Activated CD8-positive, alpha-beta memory T cell treated with anti-CD3 and anti-CD28 coated beads, Interleukin-2, amount 50 U/mL, for 48 hours (primary cell): ENCODE results near the gene PSMB9.

Source experiments
- DNase-seq: peaks from one replicate; pipeline ENCODE4 v3.0.0-alpha.2; 2020

The PSMB9 gene

DNA sequence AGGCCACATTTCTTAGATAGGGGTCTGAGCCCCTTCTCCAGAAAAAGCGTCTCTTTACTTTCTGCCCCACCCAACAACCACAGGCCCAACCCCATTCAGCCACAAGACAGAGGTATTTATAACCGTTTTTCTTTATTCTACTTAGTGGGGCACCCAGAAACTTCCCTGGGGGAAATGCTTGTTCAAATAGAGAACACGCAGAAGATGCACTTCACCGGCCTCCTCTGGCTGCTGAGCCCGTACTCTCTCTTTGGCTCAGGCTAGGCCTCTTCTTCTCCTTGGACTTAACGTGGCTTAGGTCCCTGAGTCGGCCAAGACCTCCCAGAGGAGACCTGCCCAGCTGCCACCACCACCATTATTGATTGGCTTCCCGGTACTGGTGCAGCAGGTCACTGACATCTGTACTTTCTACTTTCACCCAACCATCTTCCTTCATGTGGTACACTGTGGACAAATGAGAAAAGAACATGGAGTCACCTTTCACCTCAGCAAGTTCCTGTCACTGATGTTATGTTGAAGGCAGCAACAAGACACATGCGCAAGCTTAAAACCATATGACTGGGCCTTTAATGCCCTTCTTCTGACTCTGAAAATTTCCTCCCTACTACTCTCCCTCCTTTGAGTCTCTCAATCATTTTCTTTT is 13.3 kb upstream of the PSMB9 start:
- DNase-seq, result peak; percentile 66

DNA sequence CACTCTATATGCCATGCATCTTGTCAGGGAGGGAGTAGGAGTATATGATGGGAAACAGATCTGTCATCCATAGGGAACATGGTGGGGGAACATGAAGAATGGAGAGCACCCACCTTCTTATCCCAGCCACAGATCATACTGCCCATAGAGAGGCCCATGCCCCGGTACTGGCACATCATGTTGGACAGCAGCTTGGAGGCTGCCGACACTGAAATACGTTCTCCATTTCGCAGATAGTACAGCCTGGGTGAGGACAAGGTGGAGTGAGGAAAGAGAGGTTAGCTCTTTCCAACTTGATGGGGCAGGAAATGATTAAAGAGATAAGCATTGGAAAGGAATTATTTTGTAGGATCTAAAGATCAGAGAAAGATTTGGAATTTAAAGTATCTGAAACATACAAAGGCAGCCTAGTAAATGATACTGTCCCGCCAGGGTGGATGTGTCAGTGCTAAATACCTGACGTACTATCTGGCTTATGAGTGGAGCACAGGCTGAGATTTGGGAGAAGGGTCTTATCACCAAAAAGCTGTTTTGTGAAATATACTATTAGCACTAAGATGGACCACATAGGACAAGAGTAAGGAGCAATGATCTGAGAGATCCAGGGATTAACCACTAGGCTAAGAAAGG is 11.9 kb upstream of the PSMB9 start:
- no peak for DNase-seq

DNA sequence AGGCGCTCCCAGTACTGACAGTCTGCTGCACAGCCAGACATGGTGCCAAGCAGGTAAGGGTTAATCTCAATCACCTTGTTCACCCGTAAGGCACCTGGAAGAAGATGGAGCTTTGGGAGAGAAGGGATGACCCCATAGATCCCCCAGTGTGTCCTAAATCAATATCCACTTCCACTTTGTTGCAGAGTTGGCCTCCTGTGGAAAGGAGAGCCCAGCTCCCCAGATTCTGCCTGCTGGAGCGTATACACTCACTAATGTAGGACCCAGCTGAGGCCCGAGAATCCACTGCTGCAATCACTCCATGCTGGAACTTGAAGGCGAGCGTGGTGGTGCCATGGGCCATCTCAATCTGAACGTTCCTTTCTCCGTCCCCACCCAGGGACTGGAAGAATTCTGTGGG is 11.3 kb upstream of the PSMB9 start:
- no peak for DNase-seq

DNA sequence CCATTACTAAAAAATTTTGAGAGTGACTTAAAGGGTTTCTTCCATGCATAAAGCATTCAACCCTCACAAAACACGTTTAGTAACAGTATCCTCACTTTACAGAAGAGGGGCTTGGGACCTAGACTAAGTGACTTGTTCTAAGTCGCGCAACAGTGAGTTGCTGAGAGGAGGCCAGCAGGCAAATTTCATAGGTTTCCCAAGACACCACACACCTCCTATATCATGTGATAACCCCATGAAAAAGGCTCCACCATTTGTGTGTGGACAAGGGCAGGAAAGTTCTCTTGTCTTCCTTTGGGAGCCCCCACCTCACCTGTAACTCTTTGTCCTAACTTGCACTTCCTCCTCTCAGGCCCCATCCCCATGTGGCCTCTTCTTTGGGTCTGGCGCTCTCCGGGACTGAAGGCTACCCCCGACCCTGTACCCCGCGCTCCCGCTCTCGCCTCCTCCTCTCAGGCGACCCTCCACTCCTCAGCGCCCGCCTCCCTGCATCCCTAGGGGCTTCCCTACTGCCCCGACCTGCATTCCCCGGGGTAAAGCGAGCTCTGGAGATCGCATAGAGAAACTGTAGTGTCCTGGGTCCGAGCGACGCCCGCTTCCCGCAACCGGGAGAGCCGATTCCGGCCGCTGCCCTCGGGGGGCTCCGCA is 10.5 kb upstream of the PSMB9 start:
- DNase-seq, result no peak

DNA sequence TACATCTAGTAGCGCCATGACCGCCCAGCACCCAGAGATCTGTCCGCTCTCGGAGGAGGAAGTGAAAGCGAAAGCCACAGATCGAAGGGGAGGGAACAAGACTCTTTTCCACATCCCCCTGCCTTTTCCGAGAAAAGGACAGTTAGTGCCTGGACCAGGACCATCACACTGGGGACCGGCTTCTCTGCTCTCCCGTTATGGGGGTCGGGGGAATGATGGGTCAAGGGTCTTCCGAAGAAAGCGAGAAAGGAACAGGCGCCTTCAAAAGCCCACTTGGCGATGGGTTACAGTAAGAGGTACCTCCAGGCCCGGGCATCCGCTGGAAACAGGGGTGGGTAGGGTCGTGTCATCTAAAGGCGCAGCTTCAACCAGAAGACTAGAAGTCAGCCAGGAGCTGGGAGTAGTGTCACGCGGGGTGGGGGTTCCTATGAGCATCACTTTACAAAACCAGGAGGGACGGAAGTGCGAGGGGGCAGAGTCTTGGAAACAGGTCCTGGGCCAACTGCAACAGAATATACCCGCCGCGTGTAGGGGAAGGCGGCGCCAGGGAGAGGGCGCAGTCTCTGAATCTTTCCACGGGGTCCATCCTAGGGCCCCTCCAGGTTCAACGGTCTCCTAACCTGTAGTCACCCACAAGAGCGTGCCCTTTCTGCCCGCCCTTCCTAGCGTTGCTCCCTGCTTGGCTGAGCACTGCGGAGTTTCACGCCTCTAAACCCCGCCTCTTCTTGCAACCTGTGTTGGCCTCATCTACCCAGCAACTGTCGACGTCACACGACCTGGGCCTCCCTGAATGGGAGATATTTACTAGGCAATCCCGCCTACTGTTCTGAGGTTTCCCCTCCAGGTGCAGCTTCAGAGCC is 9.8 kb upstream of the PSMB9 start, which contains the start of gene PSMB8:
PSMB8 (minus strand) TSS at position 69 of the 860 bp plus-strand sequence; CDS start at position 18, 51 bp downstream.
- DNase-seq, result peak; percentile 97

DNA sequence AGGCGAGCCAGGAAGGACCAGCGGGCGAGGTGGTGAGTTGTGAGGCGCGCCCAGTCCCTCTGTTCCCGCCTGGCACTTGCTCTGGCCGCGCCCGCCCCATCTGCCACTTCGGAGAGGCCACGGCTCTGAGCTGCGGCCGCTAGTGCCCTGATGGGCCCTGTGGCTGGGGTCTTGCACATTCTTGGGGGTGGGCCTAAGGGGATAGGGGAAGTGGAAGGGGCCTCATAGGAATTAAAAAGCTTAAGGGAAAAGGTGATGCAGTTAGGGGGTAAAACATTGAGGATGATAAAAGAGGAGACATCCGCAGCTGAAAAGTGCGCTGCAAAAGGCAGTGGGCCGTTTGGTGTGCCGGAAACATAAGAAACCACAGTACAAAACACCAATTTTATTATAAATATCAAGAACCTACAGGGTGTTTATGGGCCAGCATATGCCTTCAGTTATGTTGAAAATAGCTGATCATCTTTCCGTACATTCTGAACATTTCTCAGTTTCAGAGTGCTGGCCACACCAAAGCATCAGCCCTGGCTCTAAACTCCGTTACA is 9.1 kb upstream of the PSMB9 start:
- no peak for DNase-seq

DNA sequence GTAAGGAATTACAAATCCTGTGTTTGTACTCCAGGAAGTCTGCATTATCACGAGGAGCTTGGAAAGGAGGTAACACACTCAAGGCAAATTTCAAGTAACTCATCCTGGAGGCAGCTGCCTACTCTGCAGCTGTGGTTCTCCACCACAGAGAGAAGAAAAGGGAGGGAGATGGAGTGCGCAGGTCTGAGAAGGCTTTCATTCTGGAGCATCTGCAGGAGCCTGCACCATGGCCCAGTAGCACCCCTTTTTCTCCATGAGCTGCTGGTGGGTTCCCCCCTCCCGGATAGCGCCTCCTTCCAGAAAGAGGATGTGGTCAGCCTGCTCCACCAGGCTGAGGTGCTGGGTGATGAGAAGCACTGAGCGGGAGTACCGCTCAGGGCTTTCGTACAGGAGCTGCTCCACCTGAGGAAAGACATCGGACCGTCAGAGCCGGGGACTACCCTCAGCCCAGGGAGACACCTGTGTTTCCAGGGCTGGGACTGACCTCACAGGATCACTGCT is 8.6 kb upstream of the PSMB9 start:
- peak; percentile 75 for DNase-seq

DNA sequence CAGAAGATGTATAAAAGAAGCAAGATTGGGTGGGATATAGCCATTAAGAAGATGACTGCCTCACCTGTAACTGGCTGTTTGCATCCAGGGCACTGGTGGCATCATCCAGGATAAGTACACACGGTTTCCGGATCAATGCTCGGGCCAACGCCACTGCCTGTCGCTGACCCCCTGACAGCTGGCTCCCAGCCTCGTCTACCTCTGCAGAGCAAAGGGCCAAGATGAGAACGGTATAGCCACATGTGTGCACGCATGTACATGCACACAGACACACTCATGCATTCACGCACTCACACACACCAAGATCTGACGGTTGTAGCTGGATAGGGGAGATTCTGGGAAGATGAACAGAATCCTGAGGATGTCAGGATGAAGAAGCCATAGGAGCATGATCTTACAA is 7.0 kb upstream of the PSMB9 start:
- peak; percentile 49 for DNase-seq

DNA sequence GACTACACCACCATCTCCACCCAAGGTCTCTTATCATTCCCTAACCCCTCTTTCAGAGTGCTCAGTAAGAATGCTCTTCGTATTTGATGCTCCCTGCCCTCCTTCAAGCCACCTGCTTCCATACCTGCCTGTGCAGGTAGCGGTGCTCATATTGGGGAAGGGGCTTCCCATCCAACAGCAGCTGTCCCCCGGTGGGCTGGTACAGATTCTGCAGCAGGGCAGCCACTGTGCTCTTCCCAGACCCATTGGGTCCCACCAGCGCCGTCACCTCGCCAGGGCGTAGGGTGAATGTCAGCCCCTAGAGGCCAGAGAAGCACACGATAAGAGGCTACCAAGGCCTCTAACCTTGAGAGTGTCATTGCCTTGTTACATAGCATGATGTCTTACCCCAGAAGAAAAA is 6.2 kb upstream of the PSMB9 start:
- DNase-seq, result peak; percentile 54

DNA sequence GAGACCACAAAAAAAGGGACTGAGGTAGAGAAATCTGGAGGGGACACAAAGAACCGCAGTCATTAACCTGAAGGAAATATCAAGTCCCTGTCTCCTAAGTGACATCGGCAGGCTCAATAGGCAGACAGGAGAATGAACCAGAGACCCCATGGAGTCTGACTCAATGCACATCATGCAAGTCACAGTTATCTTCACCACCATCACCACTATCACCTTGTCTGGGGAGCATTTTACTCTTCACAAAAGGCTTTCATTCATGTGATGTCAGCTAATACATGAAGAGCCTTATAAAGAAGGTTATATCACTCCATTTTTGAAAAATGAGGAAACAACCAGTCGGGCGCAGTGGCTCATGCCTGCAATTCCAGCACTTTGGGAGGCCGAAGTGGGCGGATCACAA is 4.9 kb upstream of the PSMB9 start:
- DNase-seq, result peak; percentile 43

DNA sequence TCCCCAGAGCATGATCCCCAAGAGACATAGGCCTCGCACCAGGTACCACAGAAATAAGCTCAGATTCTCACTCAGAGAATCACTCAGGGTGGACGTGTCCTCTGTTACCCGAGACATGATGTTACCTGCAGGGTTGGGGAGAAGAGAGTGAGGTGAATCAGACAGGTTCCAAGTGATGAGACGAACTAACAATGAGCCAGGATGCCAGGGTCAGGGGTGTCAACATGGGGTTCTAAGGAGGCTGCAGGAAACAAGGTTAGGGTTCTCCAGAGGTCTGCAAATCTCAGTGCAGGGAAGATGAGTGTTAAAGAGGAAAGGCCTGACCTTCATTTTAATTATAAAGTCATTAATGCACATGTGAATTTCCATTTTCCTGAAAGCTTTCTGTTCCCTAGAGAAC is 3.0 kb upstream of the PSMB9 start:
- no peak for DNase-seq

DNA sequence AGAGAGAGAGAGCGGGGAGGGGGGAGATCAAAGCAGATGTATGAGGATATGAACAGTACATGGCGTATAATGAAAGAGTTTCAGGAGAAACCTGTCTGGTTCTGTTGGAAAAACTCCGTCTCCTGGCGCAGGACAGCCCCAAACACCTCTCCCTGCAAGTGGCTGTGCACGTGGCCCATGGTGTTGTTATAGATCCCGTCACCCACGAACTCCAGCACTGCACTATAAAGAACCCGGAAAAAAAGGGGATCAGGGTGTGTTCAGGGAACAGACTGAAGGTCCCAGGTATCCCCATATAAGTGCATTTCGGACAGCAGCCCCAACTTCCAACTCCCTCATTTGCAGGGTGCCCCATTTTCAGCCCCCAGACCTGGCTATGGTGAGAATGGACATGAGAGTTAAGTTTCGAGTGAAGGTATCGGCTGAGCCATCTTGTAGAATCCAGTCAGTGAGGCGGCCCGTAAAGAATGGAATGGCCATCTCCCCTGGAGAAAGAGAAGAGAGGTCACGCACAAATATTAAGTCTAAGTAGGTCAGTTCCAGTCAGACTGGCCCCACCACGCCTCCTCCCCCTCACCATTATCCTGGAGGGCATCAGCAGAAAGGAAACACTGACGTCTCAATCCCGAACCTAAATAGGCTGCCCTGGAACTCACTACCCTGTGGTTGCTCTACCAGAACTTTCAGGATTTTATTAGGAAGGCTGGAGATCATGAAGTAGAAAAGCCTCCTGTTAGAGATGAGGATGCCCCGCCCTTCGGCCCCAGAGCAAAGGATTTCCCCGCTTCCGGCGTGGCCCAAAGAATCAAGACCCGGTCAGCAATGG is 1.8 kb upstream of the PSMB9 start:
- peak; percentile 72 for DNase-seq

DNA sequence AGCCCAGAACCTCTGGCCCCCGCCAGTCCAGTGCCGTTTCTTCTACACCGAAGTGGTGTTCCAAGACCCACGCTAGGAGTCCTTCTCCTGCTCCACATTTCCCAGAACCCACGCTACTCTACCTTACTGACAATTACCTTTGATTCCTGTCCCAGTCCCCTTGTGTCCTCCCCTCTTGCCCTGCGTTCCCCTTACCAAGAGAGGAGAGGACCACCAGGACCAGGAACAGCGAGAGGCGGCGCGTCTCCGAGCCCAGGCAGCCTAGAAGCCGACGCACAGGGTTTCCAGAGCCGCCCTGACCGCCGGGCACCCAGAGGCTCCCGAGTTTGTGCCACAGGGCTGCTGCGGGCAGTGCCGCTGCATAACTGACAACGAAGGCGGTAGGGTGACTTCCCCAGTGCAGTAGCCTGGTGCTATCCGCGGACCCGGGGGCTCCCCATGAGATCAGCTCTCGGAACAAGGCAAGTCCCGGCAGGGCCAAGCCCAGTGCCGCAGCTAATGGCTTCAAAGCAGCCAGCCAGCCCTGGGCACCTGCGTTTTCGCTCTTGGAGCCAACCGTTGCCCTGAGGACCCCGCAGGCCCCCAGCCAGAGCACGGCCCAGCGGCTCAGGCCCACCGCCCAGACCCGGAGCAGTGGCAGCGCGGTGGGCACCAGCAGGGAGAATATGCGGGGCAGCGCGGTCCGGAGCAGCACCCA is 1.0 kb upstream of the PSMB9 start:
- DNase-seq, result peak; percentile 77

DNA sequence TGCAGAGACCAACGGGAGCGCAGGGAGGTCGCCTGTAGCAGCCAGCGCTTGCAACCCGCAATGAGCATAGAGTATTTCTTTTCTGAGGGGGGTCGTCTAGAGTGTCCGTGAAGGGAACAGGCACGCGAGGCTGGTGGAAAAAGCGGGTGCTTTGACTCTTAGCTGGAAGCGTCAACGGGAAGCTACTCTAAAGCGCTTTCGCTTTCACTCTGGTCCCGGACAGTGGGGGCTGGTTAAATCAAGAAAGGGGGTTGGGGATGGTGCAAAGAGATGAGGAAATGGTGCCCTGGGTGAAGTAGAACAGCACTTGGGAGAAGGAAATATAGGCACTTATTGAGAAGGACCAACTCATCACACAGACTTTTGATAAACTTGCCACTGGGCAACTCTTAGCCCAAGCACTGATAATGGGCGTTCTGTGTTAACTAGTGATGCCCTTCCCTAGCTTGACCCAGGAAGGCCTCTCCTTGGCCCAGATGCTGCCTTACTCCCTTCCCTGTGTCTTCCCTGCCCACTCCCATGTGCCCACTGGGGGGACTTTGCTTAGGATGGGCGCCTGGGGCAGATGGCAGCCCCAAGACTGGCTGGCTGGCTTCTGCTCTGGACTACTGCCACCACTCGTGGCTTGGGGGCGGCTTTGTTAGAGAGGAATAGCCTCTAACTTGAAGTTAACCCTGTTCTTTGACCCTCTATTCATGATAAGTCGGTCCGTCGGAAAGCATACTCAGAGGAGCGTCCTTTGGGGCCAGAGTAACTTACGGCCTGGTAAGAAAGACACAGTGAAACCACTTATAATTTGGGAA is 585 bp downstream of the PSMB9 start:
- DNase-seq, result peak; percentile 76

DNA sequence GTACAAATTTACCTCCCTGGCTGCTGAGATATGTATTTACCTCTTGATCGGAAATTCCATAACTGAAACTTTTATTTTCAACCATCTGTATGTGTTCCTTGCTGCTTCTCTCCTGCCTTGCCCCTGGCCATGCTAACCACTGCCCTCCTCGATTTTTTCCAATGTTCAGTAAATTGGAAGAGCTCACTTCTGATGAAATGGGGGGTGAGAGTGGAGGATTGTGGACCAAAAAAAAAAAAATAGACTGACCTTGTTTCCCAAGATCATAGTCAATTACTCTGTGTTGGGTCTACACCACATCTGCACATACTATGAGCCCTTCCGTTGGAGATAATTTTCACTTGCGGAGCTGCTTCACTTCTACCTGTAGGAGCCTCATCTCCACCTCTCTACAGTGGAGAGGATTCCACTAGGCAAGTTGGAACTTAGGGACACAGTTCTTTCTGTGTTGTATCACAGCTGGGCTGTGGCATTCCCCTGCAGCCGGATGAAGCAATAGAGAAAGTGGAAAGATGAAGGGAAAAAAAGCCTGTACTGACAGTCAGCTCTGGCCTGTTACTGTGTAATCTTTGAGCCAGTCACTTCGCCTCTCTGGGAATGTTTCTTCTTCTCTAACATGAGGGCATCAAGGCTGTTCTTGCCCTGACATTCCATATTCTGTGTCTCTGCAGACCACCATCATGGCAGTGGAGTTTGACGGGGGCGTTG is 1.6 kb downstream of the PSMB9 start:
- no peak for DNase-seq

DNA sequence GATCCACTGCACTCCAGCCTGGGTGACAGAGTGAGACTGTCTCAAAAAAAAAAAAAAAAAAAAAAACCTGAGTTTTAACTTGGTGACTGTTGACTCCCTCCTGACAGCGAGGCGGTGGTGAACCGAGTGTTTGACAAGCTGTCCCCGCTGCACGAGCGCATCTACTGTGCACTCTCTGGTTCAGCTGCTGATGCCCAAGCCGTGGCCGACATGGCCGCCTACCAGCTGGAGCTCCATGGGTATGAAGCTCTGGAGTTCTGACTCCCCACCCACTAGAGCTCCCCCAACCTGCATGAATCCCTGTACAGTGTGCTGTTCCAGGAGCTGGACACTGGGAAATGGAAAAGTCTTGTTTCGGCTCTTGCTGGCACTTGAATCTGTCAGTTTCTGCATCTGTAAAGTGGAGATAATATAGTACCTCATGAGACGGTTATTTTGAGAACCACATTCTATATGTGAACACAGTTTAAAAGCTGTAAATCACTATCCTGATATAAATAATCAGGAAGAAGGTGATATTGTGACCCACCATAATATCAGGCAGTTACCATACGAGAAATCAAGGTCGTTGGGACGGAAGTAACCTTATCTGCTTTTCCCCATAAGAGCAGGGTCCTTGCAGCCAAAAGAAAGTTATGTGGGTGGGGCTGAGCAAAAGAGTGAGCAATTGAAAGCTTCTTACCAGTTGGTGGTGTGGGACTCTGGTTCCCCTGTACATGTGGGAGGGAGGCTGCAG is 3.3 kb downstream of the PSMB9 start:
- DNase-seq, result no peak

DNA sequence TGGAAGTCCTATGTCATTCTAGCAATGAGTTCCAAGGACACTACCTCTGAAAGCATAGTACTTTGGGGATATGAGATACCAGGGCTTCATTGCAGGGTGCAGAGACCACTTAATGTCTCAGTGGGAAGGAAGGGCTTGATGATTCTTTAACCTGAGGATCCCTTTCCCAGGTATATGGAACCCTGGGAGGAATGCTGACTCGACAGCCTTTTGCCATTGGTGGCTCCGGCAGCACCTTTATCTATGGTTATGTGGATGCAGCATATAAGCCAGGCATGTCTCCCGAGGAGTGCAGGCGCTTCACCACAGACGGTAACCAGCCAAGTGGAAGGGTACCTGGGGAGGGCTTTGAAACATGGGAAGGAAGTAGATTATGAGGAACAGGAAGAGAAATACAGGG is 4.2 kb downstream of the PSMB9 start:
- DNase-seq, result no peak

DNA sequence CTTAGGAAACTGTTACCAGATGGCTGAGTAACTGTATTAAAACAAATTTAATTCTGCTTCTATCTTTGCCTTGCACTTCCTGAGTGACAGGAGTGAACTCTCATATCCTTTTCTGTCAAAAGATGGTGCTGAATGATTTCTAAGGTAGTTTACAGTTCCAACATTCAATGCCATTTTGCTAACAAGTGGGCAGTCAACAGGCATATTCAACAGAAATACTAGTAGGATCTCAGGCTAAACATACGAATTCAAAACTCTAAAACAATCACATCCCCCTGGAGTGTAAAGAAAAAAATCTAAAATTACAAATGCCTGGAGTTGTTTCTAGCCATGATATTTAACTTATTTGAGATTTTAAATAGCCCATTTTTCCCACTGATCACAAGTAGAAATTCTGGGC is 6.7 kb downstream of the PSMB9 start:
- DNase-seq, result no peak

DNA sequence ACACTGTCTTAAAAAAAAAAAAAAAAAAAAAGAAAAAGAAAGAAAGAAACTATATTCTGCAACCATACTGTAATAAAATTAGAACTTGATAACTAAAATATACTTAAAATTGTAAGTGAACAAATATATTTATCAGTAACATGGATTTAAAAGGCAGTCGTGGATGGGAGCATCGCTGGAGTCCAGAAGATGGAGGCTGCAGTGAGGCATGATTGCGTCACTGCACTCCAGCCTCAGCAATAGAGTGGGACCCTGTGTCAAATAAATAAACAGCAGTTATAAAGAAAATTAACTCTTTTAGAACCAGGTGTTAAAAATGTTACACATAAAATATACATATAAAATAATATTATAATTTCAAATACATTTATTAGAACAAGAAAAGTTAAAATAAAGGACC is 8.7 kb downstream of the PSMB9 start:
- DNase-seq, result no peak
